ENCODE results near the gene PDE7B. TPM values are rescaled to one million over a fixed set of nuclear protein-coding genes. Genes with fewer than 3 reads are reported as not detected.

The PDE7B gene
- total and polyA plus RNA-seq, 2 donors (not counting 1 experiment from before 2014, with no cell fraction given) = 7.9 to 21.5 TPM

DNA sequence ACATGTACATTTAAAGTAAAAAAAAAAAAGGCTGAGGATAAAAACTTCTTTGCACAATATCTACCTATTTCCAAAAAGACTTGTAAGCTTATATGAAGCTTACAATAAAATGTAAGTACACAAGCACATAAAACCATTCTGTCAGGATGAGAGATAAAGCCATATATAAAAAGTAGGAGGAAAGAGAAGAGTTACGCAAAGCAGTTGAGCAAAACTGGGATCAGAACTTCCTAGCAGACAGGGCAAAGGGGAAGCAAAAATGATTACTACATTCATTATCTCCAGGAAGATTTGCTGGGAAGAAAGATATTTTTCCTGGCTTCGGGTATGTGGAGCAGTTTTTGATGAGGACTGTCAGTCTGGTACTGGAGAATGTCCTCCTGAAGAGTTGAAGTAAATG, 200.5 kb downstream of the PDE7B start:
- DNase-seq (ENCODE audit: low read depth in 2 of 2) = no peak
- Histone ChIP-seq H3K4me1 (ENCODE audit: control insufficient read depth, extremely low read depth, insufficient read depth, low read length) (peaks cover 5% of the 10 kb centered on the region), H3K27ac (ENCODE audit: insufficient read depth, low read length) (no peak overlapping the region), H3K27me3 (ENCODE audit: control insufficient read depth, insufficient read depth, low read length) (no peaks in the 10 kb centered on the region), H4K20me1 (ENCODE audit: control insufficient read depth, extremely low read depth, insufficient read depth, low read length) (no peaks in the 10 kb centered on the region), H3K9me3 (ENCODE audit: control insufficient read depth, insufficient read depth, low read depth, low read length) (no peaks in the 10 kb centered on the region), H3K4me2 (ENCODE audit: extremely low read depth, insufficient read depth, low read length) (no peak overlapping the region), H2AFZ (ENCODE audit: low read length) (no peak overlapping the region), H3K4me3 (replicated peaks in 1 of 4; ENCODE audit: control extremely low read depth in 1 of 4, insufficient read depth in 1 of 4, low read depth in 3 of 4, low read length in 4 of 4) (no peak overlapping the region), H3K79me2 (ENCODE audit: control insufficient read depth, insufficient read depth, low read length) (peaks cover 2% of the 10 kb centered on the region), H3K9ac (ENCODE audit: insufficient read depth, low read length) (no peak overlapping the region), H3K36me3 (ENCODE audit: control insufficient read depth, insufficient read depth, low read length) (no peaks in the 10 kb centered on the region)
- TF ChIP-seq, protein P1, sequence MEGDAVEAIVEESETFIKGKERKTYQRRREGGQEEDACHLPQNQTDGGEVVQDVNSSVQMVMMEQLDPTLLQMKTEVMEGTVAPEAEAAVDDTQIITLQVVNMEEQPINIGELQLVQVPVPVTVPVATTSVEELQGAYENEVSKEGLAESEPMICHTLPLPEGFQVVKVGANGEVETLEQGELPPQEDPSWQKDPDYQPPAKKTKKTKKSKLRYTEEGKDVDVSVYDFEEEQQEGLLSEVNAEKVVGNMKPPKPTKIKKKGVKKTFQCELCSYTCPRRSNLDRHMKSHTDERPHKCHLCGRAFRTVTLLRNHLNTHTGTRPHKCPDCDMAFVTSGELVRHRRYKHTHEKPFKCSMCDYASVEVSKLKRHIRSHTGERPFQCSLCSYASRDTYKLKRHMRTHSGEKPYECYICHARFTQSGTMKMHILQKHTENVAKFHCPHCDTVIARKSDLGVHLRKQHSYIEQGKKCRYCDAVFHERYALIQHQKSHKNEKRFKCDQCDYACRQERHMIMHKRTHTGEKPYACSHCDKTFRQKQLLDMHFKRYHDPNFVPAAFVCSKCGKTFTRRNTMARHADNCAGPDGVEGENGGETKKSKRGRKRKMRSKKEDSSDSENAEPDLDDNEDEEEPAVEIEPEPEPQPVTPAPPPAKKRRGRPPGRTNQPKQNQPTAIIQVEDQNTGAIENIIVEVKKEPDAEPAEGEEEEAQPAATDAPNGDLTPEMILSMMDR (conservative IDR thresholded peaks at IDR 0.05 in 1 of 2, IDR thresholded peaks at IDR 0.05 in 1 of 2; ENCODE audit: low read depth in 1 of 2, low read length in 2 of 2) = no peak
- no peak for TF ChIP-seq EZH2 (IDR thresholded peaks at IDR 0.05; ENCODE audit: low read length, missing control alignments)

DNA sequence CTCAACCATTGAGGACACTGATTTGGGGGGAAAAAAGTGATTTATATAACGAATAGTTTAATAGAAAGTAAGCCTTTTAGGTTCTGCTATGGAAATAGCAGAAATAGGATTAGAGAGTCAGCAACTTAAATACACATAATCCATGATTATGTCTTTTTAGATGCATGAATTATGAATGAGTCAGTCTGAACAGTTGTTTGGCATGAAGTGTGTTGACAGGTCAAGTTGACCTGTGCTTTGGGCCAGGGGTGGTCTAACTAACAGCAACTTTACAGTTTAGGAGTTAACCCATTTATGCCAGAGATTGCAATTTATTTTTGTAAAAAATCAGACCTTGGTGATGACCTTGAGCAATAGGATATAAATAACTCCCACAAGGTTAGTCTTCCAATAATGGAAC, 207.4 kb downstream of the PDE7B start:
- no peak overlapping the region for H3K4me2 ChIP-seq (ENCODE audit: extremely low read depth, insufficient read depth, low read length)
- H3K27me3 ChIP-seq (ENCODE audit: control insufficient read depth, insufficient read depth, low read length) = no peaks in the 10 kb centered on the region
- no peak for TF ChIP-seq EZH2 (IDR thresholded peaks at IDR 0.05; ENCODE audit: low read length, missing control alignments)
- TF ChIP-seq, protein P1 (conservative IDR thresholded peaks at IDR 0.05 in 1 of 2, IDR thresholded peaks at IDR 0.05 in 1 of 2; ENCODE audit: low read depth in 1 of 2, low read length in 2 of 2) = no peak

GRCh38 chr6:136059308-136059707, 207.8 kb downstream of the PDE7B start:
- H2AFZ ChIP-seq (ENCODE audit: low read length) = no peak overlapping the region
- no peak overlapping the region for H3K9ac ChIP-seq (ENCODE audit: insufficient read depth, low read length)
- no peak for TF ChIP-seq EZH2 (IDR thresholded peaks at IDR 0.05; ENCODE audit: low read length, missing control alignments)
- TF ChIP-seq, protein P1 (conservative IDR thresholded peaks at IDR 0.05 in 1 of 2, IDR thresholded peaks at IDR 0.05 in 1 of 2; ENCODE audit: low read depth in 1 of 2, low read length in 2 of 2) = no peak

More for the DNA sequence above, 207.4 kb downstream of the PDE7B start:
- Histone ChIP-seq H3K36me3 (ENCODE audit: control insufficient read depth, insufficient read depth, low read length) (no peaks in the 10 kb centered on the region), H3K27ac (ENCODE audit: insufficient read depth, low read length) (no peak overlapping the region), H3K4me1 (ENCODE audit: control insufficient read depth, extremely low read depth, insufficient read depth, low read length) (peaks cover 3% of the 10 kb centered on the region), H4K20me1 (ENCODE audit: control insufficient read depth, extremely low read depth, insufficient read depth, low read length) (no peaks in the 10 kb centered on the region), H3K9me3 (ENCODE audit: control insufficient read depth, insufficient read depth, low read depth, low read length) (no peaks in the 10 kb centered on the region), H3K4me3 (replicated peaks in 1 of 4; ENCODE audit: control extremely low read depth in 1 of 4, insufficient read depth in 1 of 4, low read depth in 3 of 4, low read length in 4 of 4) (no peak overlapping the region), H3K9ac (ENCODE audit: insufficient read depth, low read length) (no peak overlapping the region), H3K79me2 (ENCODE audit: control insufficient read depth, insufficient read depth, low read length) (peaks cover 2% of the 10 kb centered on the region), H2AFZ (ENCODE audit: low read length) (no peak overlapping the region)
- DNase-seq (ENCODE audit: low read depth in 2 of 2) = no peak

More at GRCh38 chr6:136059308-136059707, 207.8 kb downstream of the PDE7B start:
- H3K4me3 ChIP-seq (replicated peaks in 1 of 4; ENCODE audit: control extremely low read depth in 1 of 4, insufficient read depth in 1 of 4, low read depth in 3 of 4, low read length in 4 of 4) = no peak overlapping the region
- H3K27ac ChIP-seq (ENCODE audit: insufficient read depth, low read length) = no peak overlapping the region
- DNase-seq (ENCODE audit: low read depth in 2 of 2) = no peak
- peak overlapping the region; percentile 15 for H3K4me2 ChIP-seq (ENCODE audit: extremely low read depth, insufficient read depth, low read length)
- H3K9me3 ChIP-seq (ENCODE audit: control insufficient read depth, insufficient read depth, low read depth, low read length) = no peaks in the 10 kb centered on the region
- H3K27me3 ChIP-seq (ENCODE audit: control insufficient read depth, insufficient read depth, low read length) = no peaks in the 10 kb centered on the region
- H4K20me1 ChIP-seq (ENCODE audit: control insufficient read depth, extremely low read depth, insufficient read depth, low read length) = no peaks in the 10 kb centered on the region
- H3K79me2 ChIP-seq (ENCODE audit: control insufficient read depth, insufficient read depth, low read length) = peaks cover 2% of the 10 kb centered on the region
- H3K36me3 ChIP-seq (ENCODE audit: control insufficient read depth, insufficient read depth, low read length) = no peaks in the 10 kb centered on the region
- peaks cover 3% of the 10 kb centered on the region for H3K4me1 ChIP-seq (ENCODE audit: control insufficient read depth, extremely low read depth, insufficient read depth, low read length)

Data from fibroblast of lung (primary cell).